ENCODE measurements around the gene KCNQ1OT1.
A peak's percentile ranks its signal among the peaks of the same experiment; 100 is the strongest.

The KCNQ1OT1 gene

DNA sequence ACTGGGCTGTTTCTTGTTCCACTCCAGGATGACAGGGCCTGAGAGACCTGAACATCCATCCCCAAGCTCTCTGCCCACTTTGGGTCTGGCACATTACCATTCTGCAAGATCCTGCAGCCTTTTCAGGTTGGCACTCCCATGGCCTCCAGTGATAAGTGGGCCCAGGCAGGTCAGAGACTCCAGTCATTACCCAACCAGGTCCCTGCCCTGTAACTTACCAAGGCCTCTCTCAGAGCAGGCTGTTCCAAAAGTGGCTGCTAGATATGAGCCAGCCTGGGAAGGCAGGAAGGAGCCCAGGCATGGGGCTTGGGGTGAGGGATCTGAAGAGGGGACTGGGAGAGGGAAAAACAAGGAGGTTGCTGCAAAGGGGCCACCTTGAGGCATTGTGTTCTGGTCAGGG, 35.9 kb downstream of the KCNQ1OT1 start:
- H3K27ac ChIP-seq (replicated peaks; ENCODE audit: low read length), result no peak overlapping the region
- no peak overlapping the region for H2AFZ ChIP-seq (ENCODE audit: low read length)
- peak overlapping the region; percentile 42 for H3K14ac ChIP-seq (ENCODE audit: low read length)
- no peak overlapping the region for H3K4me3 ChIP-seq (ENCODE audit: low read length in 2 of 2)
- H2BK15ac ChIP-seq (ENCODE audit: low read length), result no peak overlapping the region
- H2BK5ac ChIP-seq (ENCODE audit: low read length), result no peak overlapping the region
- H3K27me3 ChIP-seq (ENCODE audit: control insufficient read depth in 3 of 3, insufficient read depth in 3 of 3, low read depth in 1 of 3, low read length in 3 of 3), result no peaks in the 10 kb centered on the region
- peak overlapping the region; percentile 34 for H3K9ac ChIP-seq (ENCODE audit: low read depth, low read length, poor library complexity)
- no peak overlapping the region for H4K91ac ChIP-seq (ENCODE audit: low read depth, low read length, poor library complexity)
- H3K36me3 ChIP-seq (replicated peaks in 1 of 2; ENCODE audit: control insufficient read depth in 2 of 2, insufficient read depth in 2 of 2, low read length in 2 of 2), result peaks cover 2 to 11% of the 10 kb centered on the region in 2 donors
- no peak overlapping the region for H3K18ac ChIP-seq (ENCODE audit: low read length)
- no peak overlapping the region for H3K4me2 ChIP-seq (ENCODE audit: insufficient read depth, low read length, poor library complexity, severe bottlenecking)
- no peaks in the 10 kb centered on the region for H3K79me1 ChIP-seq (ENCODE audit: low read depth, low read length)
- H2BK12ac ChIP-seq (ENCODE audit: low read length), result no peak overlapping the region
- H3K23ac ChIP-seq (ENCODE audit: low read depth, low read length, poor library complexity), result no peak overlapping the region
- no peak for DNase-seq (ENCODE audit: low spot score)
- no peak overlapping the region for H2AK5ac ChIP-seq (ENCODE audit: low read depth, low read length)
- H4K8ac ChIP-seq (ENCODE audit: low read depth, low read length), result no peak overlapping the region
- H3K4me1 ChIP-seq (ENCODE audit: control insufficient read depth in 2 of 2, insufficient read depth in 1 of 2, low read depth in 1 of 2, low read length in 2 of 2), result no peaks in the 10 kb centered on the region
- peak overlapping the region; percentile 26 for H2BK120ac ChIP-seq (ENCODE audit: low read depth, low read length)
- peaks cover 21 to 31% of the 10 kb centered on the region in 2 donors for H3K9me3 ChIP-seq (replicated peaks in 1 of 2; ENCODE audit: control insufficient read depth in 2 of 2, insufficient read depth in 1 of 2, low read depth in 1 of 2, low read length in 2 of 2)
- no peak overlapping the region for H3K4ac ChIP-seq (ENCODE audit: low read length)

DNA sequence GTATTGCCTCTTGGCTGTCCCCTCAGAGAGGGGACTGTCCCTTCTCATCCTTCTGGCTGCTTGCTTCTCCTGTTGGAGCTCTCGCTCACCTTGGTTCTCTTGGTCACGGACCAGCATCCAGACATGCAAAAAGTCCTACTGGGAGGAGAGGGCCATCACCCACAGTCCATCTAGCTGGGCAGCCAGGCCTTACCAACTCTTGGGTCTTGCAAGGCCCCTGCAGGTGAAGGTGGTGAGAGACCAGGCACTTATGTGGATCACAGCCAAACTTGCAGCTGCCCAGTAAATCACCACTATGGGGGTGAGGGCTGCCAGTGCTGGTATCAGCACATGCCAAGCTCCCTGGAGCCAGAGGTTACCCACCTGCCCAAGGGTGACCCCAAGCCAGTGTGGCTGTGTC, 36.3 kb downstream of the KCNQ1OT1 start:
- Histone ChIP-seq H3K36me3 (replicated peaks in 1 of 2; ENCODE audit: control insufficient read depth in 2 of 2, insufficient read depth in 2 of 2, low read length in 2 of 2) (peaks cover 2 to 10% of the 10 kb centered on the region in 2 donors), H2BK120ac (ENCODE audit: low read depth, low read length) (no peak overlapping the region), H2BK5ac (ENCODE audit: low read length) (no peak overlapping the region), H3K9ac (ENCODE audit: low read depth, low read length, poor library complexity) (peak overlapping the region; percentile 38), H3K79me1 (ENCODE audit: low read depth, low read length) (no peaks in the 10 kb centered on the region), H3K4me1 (ENCODE audit: control insufficient read depth in 2 of 2, insufficient read depth in 1 of 2, low read depth in 1 of 2, low read length in 2 of 2) (no peaks in the 10 kb centered on the region), H2AK5ac (ENCODE audit: low read depth, low read length) (peak overlapping the region; percentile 3), H3K18ac (ENCODE audit: low read length) (peak overlapping the region; percentile 58), H4K8ac (ENCODE audit: low read depth, low read length) (no peak overlapping the region), H4K91ac (ENCODE audit: low read depth, low read length, poor library complexity) (no peak overlapping the region), H2BK15ac (ENCODE audit: low read length) (no peak overlapping the region), H3K4ac (ENCODE audit: low read length) (no peak overlapping the region), H3K14ac (ENCODE audit: low read length) (peak overlapping the region; percentile 42), H3K27me3 (ENCODE audit: control insufficient read depth in 3 of 3, insufficient read depth in 3 of 3, low read depth in 1 of 3, low read length in 3 of 3) (no peaks in the 10 kb centered on the region), H2BK12ac (ENCODE audit: low read length) (no peak overlapping the region), H3K4me2 (ENCODE audit: insufficient read depth, low read length, poor library complexity, severe bottlenecking) (no peak overlapping the region), H3K27ac (replicated peaks; ENCODE audit: low read length) (no peak overlapping the region), H3K9me3 (replicated peaks in 1 of 2; ENCODE audit: control insufficient read depth in 2 of 2, insufficient read depth in 1 of 2, low read depth in 1 of 2, low read length in 2 of 2) (peaks cover 21 to 35% of the 10 kb centered on the region in 2 donors), H2AFZ (ENCODE audit: low read length) (no peak overlapping the region), H3K23ac (ENCODE audit: low read depth, low read length, poor library complexity) (no peak overlapping the region), H3K4me3 (ENCODE audit: low read length in 2 of 2) (no peak overlapping the region)
- WGBS, 2 donors (ENCODE audit: extremely low coverage in 2 of 2, insufficient read length in 2 of 2, insufficient replicate concordance in 1 of 2), result no CpG with 5 or more reads among the region's 2 CpGs
- DNase-seq (ENCODE audit: low spot score), result no peak

DNA sequence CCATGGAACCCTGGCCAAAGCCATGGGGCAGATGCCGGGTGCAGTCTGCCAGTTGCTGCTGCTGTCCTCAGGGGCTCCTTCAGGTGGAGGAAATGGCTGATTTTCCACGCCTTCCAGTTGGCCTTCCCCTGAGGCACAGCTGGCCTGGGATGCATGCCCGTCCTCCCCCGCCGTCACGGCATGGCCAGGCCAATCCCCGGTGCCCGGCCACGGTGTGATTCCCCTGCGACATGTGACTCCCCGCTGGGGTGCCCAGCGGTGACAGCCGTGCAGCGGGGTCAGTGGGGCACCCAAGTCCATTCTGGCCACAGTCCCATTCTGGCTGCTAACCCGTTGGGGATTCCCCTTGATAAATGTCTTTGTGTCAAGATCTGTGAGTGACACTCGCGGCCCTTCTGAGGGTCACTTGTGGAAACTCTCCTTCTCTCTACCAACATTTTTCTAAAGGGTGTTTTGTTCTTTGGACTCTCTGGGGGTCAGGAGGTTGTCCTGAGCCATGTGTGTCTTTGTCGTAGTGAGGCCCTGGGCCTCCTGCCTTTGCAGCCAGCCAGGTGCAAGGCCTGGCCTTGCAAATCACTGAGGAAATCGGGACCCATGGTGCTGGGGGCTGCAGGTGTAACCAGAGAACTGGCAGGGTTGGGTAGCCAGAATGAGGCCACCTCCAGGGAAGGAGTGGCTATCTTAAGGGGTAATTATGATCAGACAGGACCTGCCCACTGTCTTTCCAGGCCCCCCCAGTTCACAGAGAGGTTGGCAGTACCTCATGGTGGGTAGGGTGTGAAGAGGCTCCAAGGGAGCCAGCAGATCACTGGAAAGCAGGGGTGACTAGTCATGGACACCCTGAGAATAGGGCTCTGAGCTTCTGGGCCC, 37.1 kb downstream of the KCNQ1OT1 start:
- Histone ChIP-seq H3K4me1 (ENCODE audit: control insufficient read depth in 2 of 2, insufficient read depth in 1 of 2, low read depth in 1 of 2, low read length in 2 of 2) (no peaks in the 10 kb centered on the region), H4K8ac (ENCODE audit: low read depth, low read length) (no peak overlapping the region), H3K18ac (ENCODE audit: low read length) (peak overlapping the region; percentile 14), H3K4me3 (ENCODE audit: low read length in 2 of 2) (peak overlapping the region in 1 of 2 donors; percentile 22), H3K36me3 (replicated peaks in 1 of 2; ENCODE audit: control insufficient read depth in 2 of 2, insufficient read depth in 2 of 2, low read length in 2 of 2) (peaks cover 2 to 4% of the 10 kb centered on the region in 2 donors), H3K27ac (replicated peaks; ENCODE audit: low read length) (no peak overlapping the region), H3K23ac (ENCODE audit: low read depth, low read length, poor library complexity) (no peak overlapping the region), H3K27me3 (ENCODE audit: control insufficient read depth in 3 of 3, insufficient read depth in 3 of 3, low read depth in 1 of 3, low read length in 3 of 3) (no peaks in the 10 kb centered on the region), H2AK5ac (ENCODE audit: low read depth, low read length) (peak overlapping the region; percentile 3), H2BK5ac (ENCODE audit: low read length) (no peak overlapping the region), H2BK15ac (ENCODE audit: low read length) (no peak overlapping the region), H3K79me1 (ENCODE audit: low read depth, low read length) (no peaks in the 10 kb centered on the region), H3K9me3 (replicated peaks in 1 of 2; ENCODE audit: control insufficient read depth in 2 of 2, insufficient read depth in 1 of 2, low read depth in 1 of 2, low read length in 2 of 2) (peaks cover 21 to 36% of the 10 kb centered on the region in 2 donors), H2AFZ (ENCODE audit: low read length) (no peak overlapping the region), H3K4me2 (ENCODE audit: insufficient read depth, low read length, poor library complexity, severe bottlenecking) (no peak overlapping the region), H3K4ac (ENCODE audit: low read length) (no peak overlapping the region), H4K91ac (ENCODE audit: low read depth, low read length, poor library complexity) (no peak overlapping the region), H3K14ac (ENCODE audit: low read length) (no peak overlapping the region), H2BK120ac (ENCODE audit: low read depth, low read length) (no peak overlapping the region), H3K9ac (ENCODE audit: low read depth, low read length, poor library complexity) (peak overlapping the region; percentile 31), H2BK12ac (ENCODE audit: low read length) (no peak overlapping the region)
- no peak for DNase-seq (ENCODE audit: low spot score)
- WGBS, 2 donors (ENCODE audit: extremely low coverage in 2 of 2, insufficient read length in 2 of 2, insufficient replicate concordance in 1 of 2), result no CpG with 5 or more reads among the region's 19 CpGs

DNA sequence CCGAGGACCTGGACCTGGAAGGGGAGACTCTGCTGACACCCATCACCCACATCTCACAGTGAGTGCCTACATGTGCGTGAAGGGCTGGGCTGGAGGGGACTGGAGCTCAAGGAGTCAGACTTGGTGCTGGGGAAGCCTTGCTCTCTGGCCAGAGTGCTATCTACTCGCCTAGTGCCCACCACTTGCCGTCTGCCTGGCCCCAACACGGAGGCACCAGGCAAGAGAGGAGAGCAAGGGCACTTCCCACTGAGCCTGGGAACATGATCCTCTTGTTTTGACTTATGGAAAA, 37.8 kb downstream of the KCNQ1OT1 start:
- Histone ChIP-seq H3K4me1 (ENCODE audit: control insufficient read depth in 2 of 2, insufficient read depth in 1 of 2, low read depth in 1 of 2, low read length in 2 of 2) (no peaks in the 10 kb centered on the region), H4K8ac (ENCODE audit: low read depth, low read length) (no peak overlapping the region), H3K79me1 (ENCODE audit: low read depth, low read length) (no peaks in the 10 kb centered on the region), H3K18ac (ENCODE audit: low read length) (no peak overlapping the region), H3K4me2 (ENCODE audit: insufficient read depth, low read length, poor library complexity, severe bottlenecking) (no peak overlapping the region), H2BK12ac (ENCODE audit: low read length) (no peak overlapping the region), H3K4ac (ENCODE audit: low read length) (no peak overlapping the region), H3K36me3 (replicated peaks in 1 of 2; ENCODE audit: control insufficient read depth in 2 of 2, insufficient read depth in 2 of 2, low read length in 2 of 2) (peaks cover 2 to 4% of the 10 kb centered on the region in 2 donors), H2AK5ac (ENCODE audit: low read depth, low read length) (no peak overlapping the region), H2AFZ (ENCODE audit: low read length) (no peak overlapping the region), H3K27ac (replicated peaks; ENCODE audit: low read length) (no peak overlapping the region), H3K23ac (ENCODE audit: low read depth, low read length, poor library complexity) (peak overlapping the region; percentile 60), H2BK120ac (ENCODE audit: low read depth, low read length) (no peak overlapping the region), H4K91ac (ENCODE audit: low read depth, low read length, poor library complexity) (no peak overlapping the region), H3K14ac (ENCODE audit: low read length) (no peak overlapping the region), H3K9ac (ENCODE audit: low read depth, low read length, poor library complexity) (no peak overlapping the region), H3K27me3 (ENCODE audit: control insufficient read depth in 3 of 3, insufficient read depth in 3 of 3, low read depth in 1 of 3, low read length in 3 of 3) (no peaks in the 10 kb centered on the region), H2BK5ac (ENCODE audit: low read length) (no peak overlapping the region), H3K9me3 (replicated peaks in 1 of 2; ENCODE audit: control insufficient read depth in 2 of 2, insufficient read depth in 1 of 2, low read depth in 1 of 2, low read length in 2 of 2) (peaks cover 20 to 36% of the 10 kb centered on the region in 2 donors), H2BK15ac (ENCODE audit: low read length) (no peak overlapping the region), H3K4me3 (ENCODE audit: low read length in 2 of 2) (no peak overlapping the region)
- DNase-seq (ENCODE audit: low spot score), result no peak
- no CpG with 5 or more reads among the region's 5 CpGs for WGBS, 2 donors (ENCODE audit: extremely low coverage in 2 of 2, insufficient read length in 2 of 2, insufficient replicate concordance in 1 of 2)

Data from neuronal stem cell (in vitro differentiated cells).